PC-3 (cell line): Measurements from ENCODE around the gene TMEM229B.

Experiments used
- EZH2 ChIP-seq: fragments of 300-600 bp; sonication (generic); IDR thresholded peaks from one replicate; pipeline ENCODE4 v1.6.1; 2017; ENCODE audit warnings: antibody characterized with exemption, mild to moderate bottlenecking, low read length; ENCODE audit not compliant: unreplicated experiment
- TF ChIP-seq, protein P1 (sequence below): fragments of 300-600 bp; sonication (generic); conservative IDR thresholded peaks from 2 replicates; pipeline ENCODE4 v1.5.1; 2017; ENCODE audit warnings: antibody characterized with exemption, low read depth, mild to moderate bottlenecking, low read length

DNA sequence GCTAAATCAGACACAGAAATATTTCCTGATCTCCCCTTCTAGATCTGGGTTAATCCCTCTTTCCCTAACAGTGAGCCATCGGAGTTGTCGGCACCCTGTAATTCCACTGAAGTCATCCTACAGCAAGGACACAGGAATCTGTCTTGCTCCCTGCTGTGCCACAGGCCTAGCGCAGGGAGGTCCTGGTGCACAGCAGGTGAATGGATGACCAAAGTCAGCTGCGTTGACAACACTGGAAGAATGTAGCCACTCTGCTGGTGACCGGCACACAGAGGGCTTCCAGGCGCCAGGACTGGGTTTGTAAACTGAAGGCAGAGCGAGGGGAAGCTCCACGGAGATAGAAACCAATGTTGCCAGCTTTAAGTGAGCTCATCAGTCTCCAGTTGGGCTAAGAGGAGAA is 23.6 kb downstream of the TMEM229B start:
- TF ChIP-seq, protein P1, sequence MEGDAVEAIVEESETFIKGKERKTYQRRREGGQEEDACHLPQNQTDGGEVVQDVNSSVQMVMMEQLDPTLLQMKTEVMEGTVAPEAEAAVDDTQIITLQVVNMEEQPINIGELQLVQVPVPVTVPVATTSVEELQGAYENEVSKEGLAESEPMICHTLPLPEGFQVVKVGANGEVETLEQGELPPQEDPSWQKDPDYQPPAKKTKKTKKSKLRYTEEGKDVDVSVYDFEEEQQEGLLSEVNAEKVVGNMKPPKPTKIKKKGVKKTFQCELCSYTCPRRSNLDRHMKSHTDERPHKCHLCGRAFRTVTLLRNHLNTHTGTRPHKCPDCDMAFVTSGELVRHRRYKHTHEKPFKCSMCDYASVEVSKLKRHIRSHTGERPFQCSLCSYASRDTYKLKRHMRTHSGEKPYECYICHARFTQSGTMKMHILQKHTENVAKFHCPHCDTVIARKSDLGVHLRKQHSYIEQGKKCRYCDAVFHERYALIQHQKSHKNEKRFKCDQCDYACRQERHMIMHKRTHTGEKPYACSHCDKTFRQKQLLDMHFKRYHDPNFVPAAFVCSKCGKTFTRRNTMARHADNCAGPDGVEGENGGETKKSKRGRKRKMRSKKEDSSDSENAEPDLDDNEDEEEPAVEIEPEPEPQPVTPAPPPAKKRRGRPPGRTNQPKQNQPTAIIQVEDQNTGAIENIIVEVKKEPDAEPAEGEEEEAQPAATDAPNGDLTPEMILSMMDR: no peak
- TF ChIP-seq EZH2: no peak
